Measurements from ENCODE around the gene KIF1A.

- TF ChIP-seq CTCF (conservative IDR thresholded peaks at IDR 0.05; ENCODE audit: low read length) (no peak), EZH2phosphoT487 (IDR thresholded peaks at IDR 0.05; ENCODE audit: borderline replicate concordance) (no peak)
Measured at GRCh38 chr2:240836781-240837467, 16.9 kb upstream of the KIF1A start.
